Measurements from ENCODE around the gene BORCS6.
"Not testable (repeated sequence)": the region's sequence is repeated elsewhere in the genome, so short reads cannot be mapped to it uniquely, and the experiment has no call there.

The BORCS6 gene

GRCh38 chr17:8189711-8190477 lies at the start of gene BORCS6:
Gene BORCS6 (minus strand): TSS chr17:8190180. CDS start chr17:8190140, 40 bp downstream.
- DNase-seq = peak; percentile 94

- no peak for DNase-seq
Observed at GRCh38 chr17:8237886-8238285, 47.9 kb upstream of the BORCS6 start.

GRCh38 chr17:8237175-8237574 lies 47.2 kb upstream of the BORCS6 start:
- no peak for DNase-seq

- no peak for DNase-seq
Observed at GRCh38 chr17:8235676-8236075, 45.7 kb upstream of the BORCS6 start.

GRCh38 chr17:8234361-8235270 lies 44.6 kb upstream of the BORCS6 start:
- DNase-seq = no peak

GRCh38 chr17:8231701-8232100 lies 41.7 kb upstream of the BORCS6 start:
- no peak for DNase-seq

GRCh38 chr17:8227238-8227581 lies 37.2 kb upstream of the BORCS6 start:
- no peak for DNase-seq

- peak; percentile 78 for DNase-seq
Observed at GRCh38 chr17:8226536-8227237, 36.7 kb upstream of the BORCS6 start.

- DNase-seq = peak; percentile 83
Observed at GRCh38 chr17:8225813-8226535, 36.0 kb upstream of the BORCS6 start.

- DNase-seq = no peak
Observed at GRCh38 chr17:8224891-8225812, 35.2 kb upstream of the BORCS6 start.

- peak; percentile 79 for DNase-seq
Observed at GRCh38 chr17:8223356-8224126, 33.6 kb upstream of the BORCS6 start.

- peak; percentile 88 for DNase-seq
Observed at GRCh38 chr17:8222630-8223355, 32.8 kb upstream of the BORCS6 start.

GRCh38 chr17:8222380-8222629 lies 32.3 kb upstream of the BORCS6 start:
- DNase-seq = no peak

- DNase-seq = peak; percentile 77
Observed at GRCh38 chr17:8221663-8222379, 31.8 kb upstream of the BORCS6 start.

- peak; percentile 84 for DNase-seq
Observed at GRCh38 chr17:8220783-8221662, 31.0 kb upstream of the BORCS6 start.

GRCh38 chr17:8214000-8214399 lies 24.0 kb upstream of the BORCS6 start:
- DNase-seq = not testable (repeated sequence)

GRCh38 chr17:8212312-8213180 lies 22.6 kb upstream of the BORCS6 start:
- DNase-seq = peak; percentile 11
